DND-41 (cell line): Measurements from ENCODE around the gene DENND1A.

ENCODE experiments used
- EZH2 ChIP-seq: IDR thresholded peaks from 3 replicates; pipeline ENCODE4 v1.6.1; 2012; ENCODE audit warnings: borderline replicate concordance, low read depth, mild to moderate bottlenecking, moderate library complexity, low read length, inconsistent platforms; ENCODE audit not compliant: severe bottlenecking
- TF ChIP-seq, protein P1 (sequence below): IDR thresholded peaks from 2 replicates; pipeline ENCODE4 v1.5.1; 2012; ENCODE audit warnings: borderline replicate concordance, low read length, moderate library complexity, mild to moderate bottlenecking; ENCODE audit not compliant: poor library complexity, severe bottlenecking; ENCODE audit errors: extremely low read depth

- TF ChIP-seq, protein P1, sequence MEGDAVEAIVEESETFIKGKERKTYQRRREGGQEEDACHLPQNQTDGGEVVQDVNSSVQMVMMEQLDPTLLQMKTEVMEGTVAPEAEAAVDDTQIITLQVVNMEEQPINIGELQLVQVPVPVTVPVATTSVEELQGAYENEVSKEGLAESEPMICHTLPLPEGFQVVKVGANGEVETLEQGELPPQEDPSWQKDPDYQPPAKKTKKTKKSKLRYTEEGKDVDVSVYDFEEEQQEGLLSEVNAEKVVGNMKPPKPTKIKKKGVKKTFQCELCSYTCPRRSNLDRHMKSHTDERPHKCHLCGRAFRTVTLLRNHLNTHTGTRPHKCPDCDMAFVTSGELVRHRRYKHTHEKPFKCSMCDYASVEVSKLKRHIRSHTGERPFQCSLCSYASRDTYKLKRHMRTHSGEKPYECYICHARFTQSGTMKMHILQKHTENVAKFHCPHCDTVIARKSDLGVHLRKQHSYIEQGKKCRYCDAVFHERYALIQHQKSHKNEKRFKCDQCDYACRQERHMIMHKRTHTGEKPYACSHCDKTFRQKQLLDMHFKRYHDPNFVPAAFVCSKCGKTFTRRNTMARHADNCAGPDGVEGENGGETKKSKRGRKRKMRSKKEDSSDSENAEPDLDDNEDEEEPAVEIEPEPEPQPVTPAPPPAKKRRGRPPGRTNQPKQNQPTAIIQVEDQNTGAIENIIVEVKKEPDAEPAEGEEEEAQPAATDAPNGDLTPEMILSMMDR = no peak
- no peak for TF ChIP-seq EZH2
These were observed 459.7 kb downstream of the DENND1A start for GRCh38 chr9:123470121-123470782.
